Fibroblast of lung (primary cell): Measurements from ENCODE around the gene AKT2. TPM values are rescaled to one million over a fixed set of nuclear protein-coding genes. Genes with fewer than 3 reads are reported as not detected.

ENCODE experiments used
- DNase-seq, 2 donors: peaks; one replicate each; pipeline versions ENCODE4 v3.0.0 to v3.0.0-alpha.2; 2010; ENCODE audit warnings: low read depth in 2 of 2
- H2AFZ ChIP-seq: 2 replicates; pipeline ENCODE4 v1.5.1; 2012; ENCODE audit warnings: low read length, control low read depth, inconsistent platforms
- H3K27ac ChIP-seq: 2 replicates; pipeline ENCODE4 v1.5.1; 2011; ENCODE audit warnings: low read length, control low read depth; ENCODE audit not compliant: insufficient read depth
- H3K27me3 ChIP-seq: 2 replicates; pipeline ENCODE4 v1.5.1; 2011; ENCODE audit warnings: mild to moderate bottlenecking, low read length; ENCODE audit not compliant: control insufficient read depth, insufficient read depth
- H3K36me3 ChIP-seq: 2 replicates; pipeline ENCODE4 v1.5.1; 2011; ENCODE audit warnings: low read length; ENCODE audit not compliant: control insufficient read depth, insufficient read depth
- H3K4me1 ChIP-seq: 2 replicates; pipeline ENCODE4 v1.5.1; 2011; ENCODE audit warnings: low read length; ENCODE audit not compliant: control insufficient read depth, insufficient read depth; ENCODE audit errors: extremely low read depth
- H3K4me2 ChIP-seq: 2 replicates; pipeline ENCODE4 v1.5.1; 2011; ENCODE audit warnings: low read length, control low read depth; ENCODE audit not compliant: insufficient read depth; ENCODE audit errors: extremely low read depth
- H3K4me3 ChIP-seq, 4 experiments: fragments of 200-600 bp in 1 of 4; sonication (generic) in 1 of 4; replicated peaks in 1 of 4; 2 replicates each; pipeline ENCODE4 v1.5.1; 2011 to 2016; ENCODE audit warnings: low read length in 4 of 4, low read depth in 3 of 4, mild to moderate bottlenecking in 3 of 4, control low read depth in 2 of 4, inconsistent platforms in 1 of 4, mixed read lengths in 1 of 4; ENCODE audit not compliant: insufficient read depth in 1 of 4; ENCODE audit errors: control extremely low read depth in 1 of 4
- H3K79me2 ChIP-seq: 2 replicates; pipeline ENCODE4 v1.5.1; 2012; ENCODE audit warnings: mild to moderate bottlenecking, low read length, inconsistent platforms; ENCODE audit not compliant: control insufficient read depth, insufficient read depth
- H3K9ac ChIP-seq: 2 replicates; pipeline ENCODE4 v1.5.1; 2011; ENCODE audit warnings: mild to moderate bottlenecking, low read length, control low read depth; ENCODE audit not compliant: insufficient read depth
- H3K9me3 ChIP-seq: 2 replicates; pipeline ENCODE4 v1.5.1; 2012; ENCODE audit warnings: low read depth, low read length; ENCODE audit not compliant: control insufficient read depth, insufficient read depth
- H4K20me1 ChIP-seq: 2 replicates; pipeline ENCODE4 v1.5.1; 2011; ENCODE audit warnings: low read length; ENCODE audit not compliant: control insufficient read depth, insufficient read depth; ENCODE audit errors: extremely low read depth
- CTCF ChIP-seq, 2 donors: IDR thresholded peaks in 1 of 2; conservative IDR thresholded peaks in 1 of 2; 1 replicate in 1 of 2; 2 replicates in 1 of 2; pipeline ENCODE4 v1.5.1; 2011 to 2012; ENCODE audit warnings: low read length in 2 of 2, control low read depth in 1 of 2, inconsistent platforms in 1 of 2, low read depth in 1 of 2, mild to moderate bottlenecking in 1 of 2
- EZH2 ChIP-seq: IDR thresholded peaks from 2 replicates; pipeline ENCODE4 v1.5.1; 2012; ENCODE audit warnings: low read length, control low read depth, mild to moderate bottlenecking; ENCODE audit errors: missing control alignments
- polyA plus RNA-seq, 2 donors: library from polyadenylated mRNA; depleted of rRNA in 1 of 2; stranded (reverse) in 1 of 2; unstranded in 1 of 2; fragments of >200 nt; gene quantifications; 2 replicates each; pipeline ENCODE4 v1.2.1, GENCODE V29; 2011 to 2012; ENCODE audit warnings: missing spikeins in 1 of 2
- total RNA-seq: library from RNA; depleted of rRNA; stranded (reverse); fragments of >200 nt; gene quantifications from 2 replicates; pipeline ENCODE4 v1.2.1, GENCODE V29; 2014

Gene AKT2
- total and polyA plus RNA-seq, 2 donors (not counting 1 experiment from before 2014, with no cell fraction given), result 76.0 to 81.5 TPM

- H4K20me1 ChIP-seq, result no peaks in the 10 kb centered on the region
Observed at GRCh38 chr19:40242480-40242879, 42.7 kb downstream of the AKT2 start.

DNA sequence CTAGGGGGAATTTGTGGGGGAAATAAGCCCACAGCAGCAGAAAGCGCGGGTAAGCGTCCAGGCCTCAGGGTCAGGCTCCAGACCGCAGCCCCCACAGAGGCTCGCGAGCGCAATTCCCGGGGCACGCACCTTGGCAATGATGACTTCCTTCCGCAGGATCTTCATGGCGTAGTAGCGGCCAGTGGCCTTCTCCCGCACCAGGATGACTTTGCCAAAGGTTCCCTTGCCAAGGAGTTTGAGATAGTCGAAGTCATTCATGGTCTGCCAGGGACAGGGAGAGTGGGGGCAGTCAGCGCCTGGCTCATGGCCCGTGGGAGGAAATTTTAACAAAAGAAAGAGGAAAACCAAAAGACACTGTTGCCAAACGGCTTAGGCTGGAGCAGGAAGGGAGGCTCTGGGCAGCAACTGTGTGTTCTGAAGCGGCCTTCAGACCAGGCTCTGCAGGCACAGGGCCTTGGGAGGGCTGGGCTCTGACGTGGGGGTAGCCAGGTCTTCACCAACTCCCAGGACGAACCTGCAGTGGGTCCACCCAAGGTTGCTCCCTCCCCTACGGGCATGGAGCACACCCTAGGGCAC is 43.2 kb downstream of the AKT2 start:
- H3K79me2 ChIP-seq, result peaks cover 2% of the 10 kb centered on the region
- no peak overlapping the region for H2AFZ ChIP-seq
- no peaks in the 10 kb centered on the region for H4K20me1 ChIP-seq
- peak overlapping the region; percentile 47 for H3K27ac ChIP-seq
- H3K4me3 ChIP-seq, result no peak overlapping the region
- H3K4me1 ChIP-seq, result no peaks in the 10 kb centered on the region
- no peak overlapping the region for H3K4me2 ChIP-seq
- no peaks in the 10 kb centered on the region for H3K9me3 ChIP-seq
- DNase-seq, result peak; percentile 9 to 77
- H3K36me3 ChIP-seq, result peaks cover 8% of the 10 kb centered on the region
- no peak overlapping the region for H3K9ac ChIP-seq
- TF ChIP-seq CTCF (conservative IDR thresholded peaks at IDR 0.05 in 1 of 2, IDR thresholded peaks at IDR 0.05 in 1 of 2; ENCODE audit: low read depth in 1 of 2, low read length in 2 of 2), result no peak
- TF ChIP-seq EZH2, result no peak
- H3K27me3 ChIP-seq, result no peaks in the 10 kb centered on the region

More at GRCh38 chr19:40242480-40242879, 42.7 kb downstream of the AKT2 start:
- H3K27me3 ChIP-seq, result no peaks in the 10 kb centered on the region
- H3K9ac ChIP-seq, result no peak overlapping the region
- no peaks in the 10 kb centered on the region for H3K9me3 ChIP-seq
- peaks cover 8% of the 10 kb centered on the region for H3K36me3 ChIP-seq
- H3K4me3 ChIP-seq, result no peak overlapping the region
- peaks cover 3% of the 10 kb centered on the region for H3K79me2 ChIP-seq
- no peak for DNase-seq
- no peak for TF ChIP-seq EZH2
- no peak for TF ChIP-seq CTCF (conservative IDR thresholded peaks at IDR 0.05 in 1 of 2, IDR thresholded peaks at IDR 0.05 in 1 of 2; ENCODE audit: low read depth in 1 of 2, low read length in 2 of 2)
- H2AFZ ChIP-seq, result no peak overlapping the region
- no peaks in the 10 kb centered on the region for H3K4me1 ChIP-seq
- H3K4me2 ChIP-seq, result no peak overlapping the region
- peak overlapping the region; percentile 47 for H3K27ac ChIP-seq

GRCh38 chr19:40241125-40241808 is 43.9 kb downstream of the AKT2 start:
- no peak overlapping the region for H3K4me3 ChIP-seq
- H3K79me2 ChIP-seq, result peaks cover 2% of the 10 kb centered on the region
- H4K20me1 ChIP-seq, result no peaks in the 10 kb centered on the region
- H3K36me3 ChIP-seq, result peaks cover 8% of the 10 kb centered on the region
- H2AFZ ChIP-seq, result no peak overlapping the region
- TF ChIP-seq CTCF (conservative IDR thresholded peaks at IDR 0.05 in 1 of 2, IDR thresholded peaks at IDR 0.05 in 1 of 2; ENCODE audit: low read depth in 1 of 2, low read length in 2 of 2) (no peak), EZH2 (no peak)
- no peaks in the 10 kb centered on the region for H3K27me3 ChIP-seq
- no peak overlapping the region for H3K9ac ChIP-seq
- peak overlapping the region; percentile 18 for H3K27ac ChIP-seq
- DNase-seq, result no peak
- H3K4me1 ChIP-seq, result no peaks in the 10 kb centered on the region
- no peaks in the 10 kb centered on the region for H3K9me3 ChIP-seq
- H3K4me2 ChIP-seq, result no peak overlapping the region
